Upper lobe of left lung (tissue), 6 donors: ENCODE results near the gene MUC2. TPM values are rescaled to one million over a fixed set of nuclear protein-coding genes. Genes with fewer than 3 reads are reported as not detected.
A peak's percentile ranks its signal among the peaks of the same experiment; 100 is the strongest.

Source experiments
- ATAC-seq, 2 donors: fragments of 200-7000 bp; cut with Tn5 transposase; one replicate each; pipeline ENCODE4 v1.9.1; 2022; ENCODE audit warnings: mild to moderate bottlenecking in 2 of 2, moderate library complexity in 2 of 2; ENCODE audit not compliant: low FRiP score in 2 of 2
- DNase-seq, 2 donors: peaks; one replicate each; pipeline ENCODE4 v3.0.0-alpha.2; 2019 to 2020
- H3K27ac ChIP-seq, 4 donors: fragments of 200-600 bp; sonication (generic); one replicate each; pipeline ENCODE4 v1.5.1; 2016 to 2019
- H3K27me3 ChIP-seq, 4 donors: fragments of 200-600 bp; sonication (generic); one replicate each; pipeline ENCODE4 v1.5.1; 2017 to 2019
- H3K36me3 ChIP-seq, 4 donors: fragments of 200-600 bp; sonication (generic); one replicate each; pipeline ENCODE4 v1.5.1; 2016 to 2019
- H3K4me1 ChIP-seq, 4 donors: fragments of 200-600 bp; sonication (generic); one replicate each; pipeline ENCODE4 v1.5.1; 2018 to 2019
- H3K4me3 ChIP-seq, 4 donors: fragments of 200-600 bp; sonication (generic); one replicate each; pipeline ENCODE4 v1.5.1; 2017 to 2019; ENCODE audit warnings: mild to moderate bottlenecking in 2 of 4, moderate library complexity in 1 of 4
- H3K9me3 ChIP-seq, 4 donors: fragments of 200-600 bp; sonication (generic); one replicate each; pipeline ENCODE4 v1.5.1; 2018 to 2019
- CTCF ChIP-seq, 6 experiments: fragments of 450-650 bp in 4 of 6; fragments of 200-600 bp in 2 of 6; sonication (generic) in 2 of 6; IDR thresholded peaks; one replicate each; pipeline ENCODE4 v1.5.1; 2016 to 2019; ENCODE audit warnings: antibody characterized with exemption in 6 of 6
- EP300 ChIP-seq, 4 donors: sonication (generic); formaldehyde crosslinking; IDR thresholded peaks; one replicate each; pipeline ENCODE4 v1.5.1; 2017; ENCODE audit warnings: antibody characterized with exemption in 4 of 4, control low read depth in 2 of 4
- POLR2A ChIP-seq, 4 donors: fragments of 450-650 bp; IDR thresholded peaks; one replicate each; pipeline ENCODE4 v1.5.1; 2016 to 2017; ENCODE audit warnings: antibody characterized with exemption in 4 of 4, mild to moderate bottlenecking in 2 of 4
- POLR2AphosphoS5 ChIP-seq, 2 donors: sonication (generic); formaldehyde crosslinking; IDR thresholded peaks; one replicate each; pipeline ENCODE4 v1.5.1; 2017; ENCODE audit warnings: antibody characterized with exemption in 2 of 2
- WGBS, 2 donors: methylation state at CpG; one replicate each; pipeline ENCODE4 v1.1.5; 2017 to 2018; 5-methylcytosine and 5-hydroxymethylcytosine counted together
- total RNA-seq, 6 donors: library from RNA; depleted of rRNA in 4 of 6; stranded (reverse); fragments of >200 nt in 4 of 6; gene quantifications; one replicate each; pipeline versions ENCODE4 v1.1.0 to v1.2.1, GENCODE V29; 2016 to 2021
- donor health status: DM: no; HTN: no; CAD: no; lungs with moderate emphysema.
- donor health status: DM: no; HTN: yes; CAD: no; lungs with severe emphysema.

Gene MUC2
- under 1 TPM in 2 of 6 donors, not detected in 4; 0.11 to 0.84 TPM for total RNA-seq

- Histone ChIP-seq H3K4me3 (no peak within 1 kb of the TSS), H3K9me3 (no peaks in the 10 kb centered on the region), H3K27me3 (no peaks in the 10 kb centered on the region), H3K36me3 (no peaks in the 10 kb centered on the region), H3K27ac (no peak within 1 kb of the TSS), H3K4me1 (peaks cover 9 to 15% (median 13%) of the 10 kb centered on the region in 4 donors)
- WGBS, 2 donors, result 85% methylated on average over 22 to 27 of the region's 32 CpGs
- TF ChIP-seq POLR2A (IDR thresholded peaks at IDR 0.05) (no peak), CTCF (IDR thresholded peaks at IDR 0.05) (no peak), EP300 (IDR thresholded peaks at IDR 0.05) (no peak), POLR2AphosphoS5 (IDR thresholded peaks at IDR 0.05) (no peak)
- ATAC-seq (no peak), DNase-seq (peak; percentile 16 to 72)
Measured at GRCh38 chr11:1074244-1075221, at the start of gene MUC2. TSS of gene MUC2 (plus strand) at chr11:1074874.

DNA sequence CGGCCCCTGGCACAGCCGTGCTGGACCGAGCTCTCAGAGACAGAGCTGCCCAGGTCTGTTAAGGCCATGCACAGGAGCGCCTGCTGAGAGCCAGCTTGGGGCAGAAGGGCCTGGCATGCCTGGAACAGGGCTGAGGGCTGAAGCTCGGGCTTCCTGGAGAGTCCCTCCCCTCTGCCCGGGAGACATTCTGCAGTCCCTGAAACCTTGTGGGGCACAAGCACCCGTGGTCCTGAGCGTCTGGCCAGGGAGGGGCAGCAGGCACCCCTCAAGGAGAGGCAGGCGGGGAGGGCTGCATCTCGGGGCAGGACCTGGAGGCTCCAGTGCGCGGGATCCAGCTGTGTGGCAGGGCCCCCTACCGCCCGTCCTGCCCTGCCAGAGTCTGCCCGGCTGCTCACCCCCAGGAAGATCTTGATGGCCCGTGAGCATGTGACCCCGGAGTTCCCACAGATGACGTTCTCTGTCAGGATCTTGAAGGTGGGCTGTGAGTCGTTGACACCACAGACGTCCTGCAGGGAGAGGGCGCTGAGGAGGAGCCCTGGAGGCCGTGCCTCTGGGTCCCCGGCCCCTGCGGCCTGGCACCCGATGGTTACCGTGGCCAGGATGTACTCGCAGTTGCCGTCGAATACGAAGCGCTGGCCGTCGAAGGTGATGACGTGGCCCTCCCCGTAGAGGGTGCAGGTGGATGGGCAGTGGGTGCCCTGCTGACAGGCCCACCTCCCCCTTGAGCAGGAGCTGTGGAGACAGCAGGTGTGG, 49.1 kb upstream of the MUC2 start:
- WGBS, 2 donors, result 81 to 90% methylated on average over 4 to 32 of the region's 35 CpGs
- TF ChIP-seq CTCF (IDR thresholded peaks at IDR 0.05) (no peak), POLR2A (IDR thresholded peaks at IDR 0.05) (no peak), EP300 (IDR thresholded peaks at IDR 0.05) (no peak), POLR2AphosphoS5 (IDR thresholded peaks at IDR 0.05) (no peak)

DNA sequence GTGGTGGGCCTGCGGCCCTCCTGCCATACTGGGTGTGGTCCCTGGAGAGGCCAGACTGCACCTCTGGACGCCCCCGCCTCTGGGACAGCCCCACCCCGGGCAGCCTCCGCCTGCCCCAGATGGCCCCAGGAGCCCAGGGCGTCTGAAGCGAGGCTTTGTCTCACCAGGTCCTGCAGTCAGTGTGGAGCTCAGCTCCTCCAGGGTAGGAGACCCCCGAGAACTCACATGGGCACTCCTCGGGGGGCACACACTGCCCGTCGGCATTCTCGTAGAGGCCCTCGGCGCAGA, 48.6 kb upstream of the MUC2 start:
- TF ChIP-seq POLR2A (IDR thresholded peaks at IDR 0.05), result no peak
- no peak for TF ChIP-seq POLR2AphosphoS5 (IDR thresholded peaks at IDR 0.05)
- TF ChIP-seq CTCF (IDR thresholded peaks at IDR 0.05), result no peak
- no peak for TF ChIP-seq EP300 (IDR thresholded peaks at IDR 0.05)
- 86 to 88% methylated on average over 6 to 9 of the region's 14 CpGs for WGBS, 2 donors
- no peaks in the 10 kb centered on the region for H3K4me1 ChIP-seq
- H3K9me3 ChIP-seq, result no peaks in the 10 kb centered on the region
- ATAC-seq (no peak), DNase-seq (no peak)
- H3K27ac ChIP-seq, result no peak overlapping the region
- H3K36me3 ChIP-seq, result peaks cover 0 to 5% (median 0%) of the 10 kb centered on the region in 4 donors
- no peaks in the 10 kb centered on the region for H3K27me3 ChIP-seq
- no peak overlapping the region for H3K4me3 ChIP-seq

More for the DNA sequence above, 49.1 kb upstream of the MUC2 start:
- Histone ChIP-seq H3K4me3 (no peak overlapping the region), H3K9me3 (no peaks in the 10 kb centered on the region), H3K4me1 (no peaks in the 10 kb centered on the region), H3K36me3 (peaks cover 0 to 5% (median 0%) of the 10 kb centered on the region in 4 donors), H3K27me3 (no peaks in the 10 kb centered on the region), H3K27ac (no peak overlapping the region)
- DNase-seq (peak in 1 of 2 donors; percentile 72), ATAC-seq (no peak)

GRCh38 chr11:1026641-1027482, 47.8 kb upstream of the MUC2 start:
- H3K4me1 ChIP-seq, result no peaks in the 10 kb centered on the region
- no peaks in the 10 kb centered on the region for H3K27me3 ChIP-seq
- no peak overlapping the region for H3K4me3 ChIP-seq
- WGBS, 2 donors, result 85 to 94% methylated on average over 17 to 28 of the region's 46 CpGs
- no peak overlapping the region for H3K27ac ChIP-seq
- H3K9me3 ChIP-seq, result no peaks in the 10 kb centered on the region
- DNase-seq (peak in 1 of 2 donors; percentile 82), ATAC-seq (no peak)
- H3K36me3 ChIP-seq, result peaks cover 0 to 5% (median 0%) of the 10 kb centered on the region in 4 donors
- TF ChIP-seq CTCF (IDR thresholded peaks at IDR 0.05) (no peak), POLR2AphosphoS5 (IDR thresholded peaks at IDR 0.05) (no peak), EP300 (IDR thresholded peaks at IDR 0.05) (no peak), POLR2A (IDR thresholded peaks at IDR 0.05) (no peak)
